SH-SY5Y (cell line): ENCODE results near the gene DGKQ.

Experiments
- GATA2 ChIP-seq: IDR thresholded peaks from 2 replicates; pipeline ENCODE4 v1.6.1; 2011; ENCODE audit warnings: mild to moderate bottlenecking, low read depth, low read length
- GATA3 ChIP-seq: IDR thresholded peaks from 2 replicates; pipeline ENCODE4 v1.6.1; 2011; ENCODE audit warnings: low read depth, mild to moderate bottlenecking, low read length, moderate library complexity

The DGKQ gene

DNA sequence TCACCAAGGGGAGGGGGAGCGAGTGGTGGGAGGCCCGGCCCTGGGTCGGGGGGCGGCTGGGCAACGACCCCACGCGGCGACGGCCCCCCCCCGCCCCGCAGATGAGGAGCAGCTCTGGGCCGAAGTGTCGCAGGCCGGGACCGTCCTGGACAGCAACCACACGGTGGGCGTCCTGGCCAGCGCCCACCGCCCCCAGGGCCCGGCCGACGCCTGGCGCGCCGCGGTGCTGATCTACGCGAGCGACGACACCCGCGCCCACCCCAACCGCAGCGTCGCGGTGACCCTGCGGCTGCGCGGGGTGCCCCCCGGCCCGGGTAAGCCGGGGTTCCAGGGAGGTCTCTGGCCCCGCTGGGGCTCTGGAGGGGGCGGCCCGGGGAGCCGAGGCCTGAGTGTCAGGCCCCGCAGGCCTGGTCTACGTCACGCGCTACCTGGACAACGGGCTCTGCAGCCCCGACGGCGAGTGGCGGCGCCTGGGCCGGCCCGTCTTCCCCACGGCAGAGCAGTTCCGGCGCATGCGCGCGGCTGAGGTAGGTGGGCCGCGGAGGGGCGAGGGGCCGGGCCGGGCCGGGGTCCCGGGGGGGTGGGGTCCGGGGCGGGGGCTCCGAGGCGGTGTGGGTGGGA, 29.4 kb upstream of the DGKQ start:
- TF ChIP-seq GATA2 (no peak), GATA3 (no peak)

DNA sequence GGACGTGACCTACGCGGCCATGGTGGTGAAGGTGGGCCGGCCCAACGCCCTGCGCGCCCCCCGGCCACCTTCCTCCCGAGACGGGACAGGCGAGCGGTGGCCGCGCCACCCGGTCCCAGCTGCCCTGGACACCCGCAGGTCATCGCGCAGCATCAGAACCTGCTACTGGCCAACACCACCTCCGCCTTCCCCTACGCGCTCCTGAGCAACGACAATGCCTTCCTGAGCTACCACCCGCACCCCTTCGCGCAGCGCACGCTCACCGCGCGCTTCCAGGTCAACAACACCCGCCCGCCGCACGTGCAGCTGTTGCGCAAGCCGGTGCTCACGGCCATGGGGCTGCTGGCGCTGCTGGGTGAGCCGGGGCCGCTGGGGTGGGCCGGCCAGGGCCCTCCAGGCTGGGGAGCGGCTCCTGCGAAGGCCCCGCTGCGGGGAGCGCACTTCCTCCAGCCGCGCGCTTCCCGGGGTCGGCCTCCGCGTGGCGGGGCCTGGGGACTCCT, 28.8 kb upstream of the DGKQ start:
- no peak for TF ChIP-seq GATA2
- no peak for TF ChIP-seq GATA3

DNA sequence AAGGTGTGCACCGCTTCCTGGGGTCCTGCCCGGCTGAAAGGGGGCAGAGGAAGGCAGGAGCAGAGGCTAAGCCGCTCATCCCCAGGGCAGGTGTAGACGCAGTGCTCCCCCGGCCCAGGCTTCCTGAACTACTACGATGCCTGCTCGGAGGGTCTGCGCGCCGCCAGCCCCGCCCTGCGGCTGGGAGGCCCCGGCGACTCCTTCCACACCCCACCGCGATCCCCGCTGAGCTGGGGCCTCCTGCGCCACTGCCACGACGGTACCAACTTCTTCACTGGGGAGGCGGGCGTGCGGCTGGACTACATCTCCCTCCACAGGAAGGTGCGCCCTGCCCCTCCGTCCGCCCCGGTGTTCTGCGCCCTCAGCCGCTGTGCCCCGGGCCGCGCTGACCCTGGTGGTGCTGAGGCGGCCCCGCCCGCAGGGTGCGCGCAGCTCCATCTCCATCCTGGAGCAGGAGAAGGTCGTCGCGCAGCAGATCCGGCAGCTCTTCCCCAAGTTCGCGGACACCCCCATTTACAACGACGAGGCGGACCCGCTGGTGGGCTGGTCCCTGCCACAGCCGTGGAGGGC, 28.3 kb upstream of the DGKQ start:
- TF ChIP-seq GATA2 (no peak), GATA3 (no peak)

DNA sequence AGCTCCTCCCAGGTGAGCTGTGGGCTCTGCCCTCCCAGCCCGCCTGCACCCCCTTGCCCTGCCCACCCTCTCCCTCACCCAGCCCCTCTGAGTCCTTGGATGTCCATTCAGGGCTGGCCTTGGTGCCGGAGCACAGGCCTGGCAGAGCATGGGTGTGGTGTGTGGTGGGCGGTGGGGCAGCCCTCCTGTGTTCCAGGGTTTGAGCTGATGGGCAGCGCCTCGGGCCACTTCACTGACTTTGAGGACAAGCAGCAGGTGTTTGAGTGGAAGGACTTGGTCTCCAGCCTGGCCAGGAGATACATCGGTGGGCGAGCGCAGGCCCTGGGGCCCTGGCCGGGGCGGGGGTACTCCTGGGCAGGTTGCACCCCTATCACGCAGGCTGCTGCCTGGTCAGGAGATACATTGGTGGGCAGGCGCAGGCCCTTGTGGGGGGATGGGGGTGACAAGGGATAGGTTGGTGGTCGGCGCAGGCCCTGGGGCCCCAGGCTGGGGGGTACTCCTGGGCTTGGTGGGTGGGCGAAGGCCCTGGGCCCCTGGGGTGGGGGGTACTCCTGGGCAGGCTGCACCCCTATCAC, 27.4 kb upstream of the DGKQ start:
- no peak for TF ChIP-seq GATA2
- no peak for TF ChIP-seq GATA3

DNA sequence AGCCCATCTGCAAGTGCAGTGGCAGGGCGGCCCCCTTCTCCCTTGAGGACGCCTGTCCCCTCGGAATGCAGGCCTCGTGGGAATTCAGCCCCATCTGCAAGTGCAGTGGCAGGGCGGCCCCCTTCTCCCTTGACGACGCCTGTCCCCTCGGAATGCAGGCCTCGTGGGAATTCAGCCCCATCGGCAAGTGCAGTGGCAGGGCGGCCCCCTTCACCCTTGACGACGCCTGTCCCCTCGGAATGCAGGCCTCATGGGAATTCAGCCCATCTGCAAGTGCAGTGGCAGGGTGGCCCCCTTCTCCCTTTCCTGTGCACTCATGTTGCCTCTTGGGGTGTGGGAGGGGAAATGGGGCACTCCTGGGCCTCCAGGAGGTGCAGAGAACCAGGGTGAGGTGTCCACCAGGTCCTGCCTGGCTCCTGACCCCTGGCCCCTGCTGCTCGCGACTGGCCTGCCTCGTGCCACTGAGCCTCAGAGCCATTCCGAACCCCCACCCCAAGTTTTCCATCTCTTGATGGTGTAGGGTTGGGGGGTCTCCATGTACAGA, 26.6 kb upstream of the DGKQ start:
- TF ChIP-seq GATA2, result no peak
- TF ChIP-seq GATA3, result no peak

DNA sequence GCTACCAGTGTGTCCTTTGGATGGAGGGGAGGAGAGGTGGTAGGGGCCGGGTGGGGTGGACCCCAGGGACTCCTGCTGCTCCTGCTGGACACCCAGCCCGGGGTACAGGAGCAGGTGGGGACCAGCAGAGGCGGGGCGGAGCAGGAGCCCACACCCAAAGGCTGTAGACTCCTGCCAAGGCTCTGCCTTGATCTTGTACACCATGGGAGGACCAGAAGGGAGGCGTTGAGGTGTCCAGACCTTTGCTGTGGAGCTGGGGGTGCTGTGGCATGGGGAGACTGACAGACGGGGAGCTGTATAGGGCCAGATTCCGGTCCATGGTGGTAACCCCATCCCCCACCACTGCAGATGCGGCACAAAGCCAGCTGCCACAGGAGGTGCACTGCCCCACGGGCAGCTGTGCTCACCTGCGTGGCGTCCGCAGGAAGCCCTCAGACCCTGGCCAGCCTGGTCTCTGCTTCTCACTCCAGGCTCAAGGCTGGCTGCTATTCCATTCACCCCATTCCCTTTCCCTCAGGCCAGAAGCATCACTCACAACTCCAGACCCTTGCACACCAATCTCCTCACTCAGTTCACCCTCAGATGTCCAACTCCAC, 24.8 kb upstream of the DGKQ start:
- TF ChIP-seq GATA3 (no peak), GATA2 (no peak)

DNA sequence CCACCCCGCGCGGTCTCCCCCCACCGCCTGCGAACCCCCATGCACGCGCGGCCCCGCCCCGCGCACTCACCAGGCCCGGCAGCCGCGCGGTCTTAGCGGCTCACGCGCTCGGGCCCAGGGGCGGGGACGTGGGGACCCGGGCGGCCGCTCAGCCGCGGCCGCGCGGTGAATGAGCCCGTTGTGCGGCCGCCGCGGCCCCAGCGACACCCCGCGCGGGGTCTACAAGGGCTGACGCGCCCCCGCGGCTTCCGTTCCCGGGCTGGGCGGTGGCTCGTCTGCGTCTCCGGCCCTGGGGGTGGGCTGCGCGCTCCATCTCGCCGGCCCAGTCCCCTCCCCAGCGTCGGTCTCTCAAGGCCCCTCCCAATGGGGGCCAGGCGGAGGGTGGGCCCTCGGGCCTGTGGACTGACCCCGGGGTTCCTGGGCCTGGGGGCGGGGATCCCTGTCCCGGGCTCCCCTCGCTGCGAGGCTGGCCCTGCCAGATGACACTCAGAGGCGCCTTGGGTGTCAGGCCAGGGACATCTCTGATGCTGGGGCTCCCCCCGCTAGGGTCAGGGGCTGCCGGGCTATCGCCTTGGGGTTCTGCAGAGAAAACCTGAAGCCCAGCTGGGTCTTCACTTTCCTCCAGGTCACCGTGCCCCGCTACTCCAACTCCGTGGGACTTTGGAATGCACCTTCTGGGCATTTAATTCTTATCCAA, 24.2 kb upstream of the DGKQ start:
- no peak for TF ChIP-seq GATA3
- TF ChIP-seq GATA2, result no peak

DNA sequence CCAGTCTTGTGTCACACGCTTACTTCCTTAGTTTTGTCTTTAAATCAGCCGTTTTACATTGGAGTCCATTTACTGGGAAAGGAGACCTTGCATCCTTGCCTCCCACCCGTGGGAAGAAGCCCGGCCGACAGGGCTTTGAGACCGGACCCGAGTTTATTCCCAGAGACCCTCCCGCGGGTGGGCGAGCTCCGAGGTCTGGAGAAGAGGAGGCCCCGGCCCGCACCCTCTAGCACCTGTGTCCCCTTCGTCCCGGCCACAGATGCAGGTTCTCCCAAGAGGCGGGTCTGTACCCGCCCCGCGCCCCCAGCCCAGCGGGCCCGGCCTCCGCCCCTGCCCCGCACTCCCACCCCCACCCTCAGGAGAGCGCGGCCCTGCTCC, 23.6 kb upstream of the DGKQ start:
- TF ChIP-seq GATA2, result no peak
- TF ChIP-seq GATA3, result no peak

DNA sequence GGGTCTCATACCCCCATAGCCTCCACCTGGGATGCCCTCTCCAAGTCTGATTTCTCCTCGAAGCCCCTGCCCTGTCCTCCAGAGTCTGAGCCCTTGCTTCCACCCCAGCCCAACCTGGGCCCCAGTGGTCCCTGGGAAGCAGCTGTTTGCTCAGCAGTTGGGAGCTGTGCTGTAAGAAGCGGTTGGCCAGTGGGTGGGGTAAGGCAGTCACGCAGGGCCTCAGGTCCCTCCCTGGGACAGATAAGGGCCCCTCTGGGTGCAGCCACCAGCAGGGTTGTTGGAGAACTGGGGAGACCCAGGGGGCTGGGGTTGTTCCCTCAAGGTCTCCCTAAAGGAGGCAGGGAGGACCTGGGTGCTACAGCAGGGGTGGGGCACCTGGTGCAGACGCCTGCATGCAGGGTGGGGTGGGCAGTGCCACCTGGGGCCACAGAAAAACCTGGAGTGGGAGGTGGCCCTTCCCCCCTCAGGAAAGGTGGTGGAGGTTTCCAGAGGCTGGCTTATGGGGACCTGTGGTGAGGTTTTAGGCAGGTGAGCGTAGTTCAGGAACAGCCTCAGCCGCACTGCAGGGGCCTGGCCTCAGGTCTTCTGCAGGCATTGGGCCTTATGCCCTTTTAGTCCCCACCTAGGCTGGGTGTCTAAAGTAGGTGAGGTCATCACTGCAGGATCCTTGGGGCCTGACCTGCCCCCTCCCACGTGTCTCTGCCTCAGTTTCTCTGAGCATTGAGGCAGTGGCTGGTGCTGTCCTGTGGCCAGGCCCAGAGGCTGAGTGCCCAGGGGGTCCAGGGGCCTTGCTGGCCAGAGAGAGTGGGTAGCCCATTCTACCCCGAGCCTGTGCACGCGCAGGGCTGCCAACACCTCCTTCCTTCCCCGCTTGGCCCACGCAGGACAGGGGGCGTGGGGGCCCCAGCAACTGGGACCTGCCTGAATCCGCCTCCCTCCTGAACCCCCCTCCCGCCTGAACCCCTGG, 22.9 kb upstream of the DGKQ start:
- no peak for TF ChIP-seq GATA3
- TF ChIP-seq GATA2, result no peak

DNA sequence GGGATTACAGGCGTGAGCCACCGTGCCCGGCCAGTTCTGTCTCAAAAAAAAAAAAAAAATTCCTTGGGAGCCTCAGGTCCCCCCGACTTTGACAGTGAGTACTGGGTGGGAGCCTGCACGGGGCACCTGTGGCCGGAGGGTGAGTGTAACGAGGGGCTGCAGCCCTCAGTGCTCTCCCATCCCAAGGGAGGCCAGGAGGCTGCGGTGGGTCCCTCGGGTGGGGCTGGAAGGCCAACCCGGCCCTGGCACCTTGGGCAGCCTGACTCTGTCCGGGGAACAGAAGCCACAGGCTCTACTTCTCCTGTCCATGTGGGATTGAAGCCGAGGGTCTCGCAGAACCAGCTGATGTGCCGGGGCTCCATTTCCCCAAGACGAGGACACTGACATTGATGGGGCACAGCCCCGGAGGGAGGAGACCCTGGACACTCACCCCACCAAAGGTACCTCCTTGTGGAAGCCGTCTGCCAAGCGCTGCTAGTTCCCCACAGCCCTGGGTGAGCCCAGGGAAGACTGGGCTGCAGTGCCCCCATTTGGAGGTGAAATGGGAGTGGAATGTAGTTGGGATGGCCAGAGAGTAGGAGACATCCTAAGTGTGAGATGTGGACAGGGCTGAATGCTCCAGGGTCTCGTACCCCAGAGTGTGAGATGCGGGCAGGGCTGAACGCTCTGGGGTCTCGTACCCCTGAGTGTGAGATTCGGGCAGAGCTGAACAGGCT, 22.1 kb upstream of the DGKQ start:
- TF ChIP-seq GATA2, result no peak
- TF ChIP-seq GATA3, result no peak

DNA sequence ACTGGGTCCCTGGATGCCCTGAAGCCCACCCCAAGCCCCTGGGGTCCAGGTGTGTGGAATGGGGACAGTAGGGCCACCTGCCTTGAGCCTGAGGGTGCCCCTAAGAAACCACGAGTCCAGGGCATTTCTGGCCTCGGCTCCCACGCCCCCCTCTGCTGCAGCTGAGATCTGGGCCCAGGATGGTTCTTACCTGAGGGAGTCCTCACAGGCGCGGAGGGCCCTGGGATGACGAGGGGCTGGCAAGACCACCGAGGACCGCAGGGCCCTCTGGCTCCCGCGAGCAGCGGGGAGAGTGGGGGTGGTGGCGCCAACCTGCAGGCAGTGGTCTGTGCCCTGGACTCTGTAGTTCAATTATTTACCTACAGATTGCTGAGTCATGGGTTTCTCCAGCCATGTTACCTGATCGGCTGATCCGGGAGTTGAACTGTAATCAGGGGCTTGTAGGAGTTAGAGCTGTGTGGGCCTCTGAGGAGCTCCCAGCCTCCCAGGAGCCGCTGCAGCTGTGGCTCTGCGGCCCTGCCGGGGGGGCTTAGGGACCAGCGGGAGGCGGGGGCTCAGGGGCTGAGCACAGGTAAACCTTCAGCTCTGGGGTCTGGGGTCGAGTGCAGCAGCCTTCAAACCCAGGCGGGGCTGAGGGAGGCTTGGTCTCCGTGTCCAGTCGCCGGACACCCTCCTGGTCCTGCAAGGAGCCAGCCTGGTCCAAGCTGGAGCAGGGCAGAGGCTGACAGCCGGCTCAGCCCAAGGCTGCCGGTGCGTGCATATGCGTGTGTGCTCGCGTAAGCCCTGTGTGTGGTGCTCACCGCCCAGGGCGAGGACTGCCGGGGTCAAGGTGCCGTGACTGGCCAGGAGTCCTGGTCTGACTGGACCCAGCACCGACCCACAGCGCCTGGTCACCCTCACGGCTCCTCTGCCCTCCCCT, 20.0 kb upstream of the DGKQ start, which contains the start of gene SLC26A1:
Gene SLC26A1 (minus strand): TSS at position 294 of the 919 bp plus-strand sequence. CDS start 1,701 bp downstream, outside the sequence.
- TF ChIP-seq GATA3, result no peak
- TF ChIP-seq GATA2, result no peak
